Suprapubic skin (tissue), 4 donors: ENCODE measurements around the gene FAM72D. TPM values are rescaled to one million over a fixed set of nuclear protein-coding genes. Genes with fewer than 3 reads are reported as not detected.
A peak's percentile ranks its signal among the peaks of the same experiment; 100 is the strongest.
"Not testable (repeated sequence)": the region's sequence is repeated elsewhere in the genome, so short reads cannot be mapped to it uniquely, and the experiment has no call there.

ENCODE experiments used
- DNase-seq, 2 donors: peaks; one replicate each; pipeline ENCODE4 v3.0.0-alpha.2; 2019; ENCODE audit warnings: low spot score in 2 of 2
- H3K27ac ChIP-seq: fragments of 200-600 bp; sonication (generic); one replicate; pipeline ENCODE4 v1.5.1; 2019
- H3K27me3 ChIP-seq: fragments of 200-600 bp; sonication (generic); one replicate; pipeline ENCODE4 v1.5.1; 2019
- H3K36me3 ChIP-seq: fragments of 200-600 bp; sonication (generic); one replicate; pipeline ENCODE4 v1.5.1; 2019
- H3K4me1 ChIP-seq: fragments of 200-600 bp; sonication (generic); one replicate; pipeline ENCODE4 v1.5.1; 2019
- H3K4me3 ChIP-seq: fragments of 200-600 bp; sonication (generic); one replicate; pipeline ENCODE4 v1.5.1; 2019; ENCODE audit warnings: mild to moderate bottlenecking
- H3K9me3 ChIP-seq: fragments of 200-600 bp; sonication (generic); one replicate; pipeline ENCODE4 v1.5.1; 2019
- WGBS: methylation state at CpG from one replicate; pipeline ENCODE4 v1.1.5; 2018; 5-methylcytosine and 5-hydroxymethylcytosine counted together
- total RNA-seq, 4 donors: library from RNA; depleted of rRNA; stranded (reverse); fragments of >200 nt; gene quantifications; one replicate each; pipeline ENCODE4 v1.1.0, GENCODE V29; 2016

Gene FAM72D
- total RNA-seq, 4 donors from 2014 or later: 0.47 to 1.3 (median 0.58) TPM

GRCh38 chr1:145155421-145155820, 59.6 kb downstream of the FAM72D start:
- H3K9me3 ChIP-seq, DNase-seq, H3K36me3 ChIP-seq, H3K27me3 ChIP-seq, H3K27ac ChIP-seq, H3K4me3 ChIP-seq, H3K4me1 ChIP-seq: not testable (repeated sequence)
- WGBS: no CpG with 5 or more reads among the region's 4 CpGs

- H3K36me3 ChIP-seq, H3K4me3 ChIP-seq, DNase-seq, H3K27me3 ChIP-seq, H3K9me3 ChIP-seq, H3K4me1 ChIP-seq, H3K27ac ChIP-seq: not testable (repeated sequence)
- 20% methylated on average over 2 of the region's 5 CpGs for WGBS
These were observed 60.1 kb downstream of the FAM72D start for GRCh38 chr1:145155873-145156272.

GRCh38 chr1:145156891-145157610, 61.3 kb downstream of the FAM72D start:
- not testable (repeated sequence) for H3K4me1 ChIP-seq, H3K27ac ChIP-seq, DNase-seq, H3K27me3 ChIP-seq, H3K36me3 ChIP-seq, H3K9me3 ChIP-seq
- peak overlapping the region; percentile 20 for H3K4me3 ChIP-seq
- WGBS: 15% methylated on average over 18 of the region's 26 CpGs

- H3K4me1 ChIP-seq, H3K9me3 ChIP-seq, DNase-seq, H3K4me3 ChIP-seq, H3K27me3 ChIP-seq, H3K36me3 ChIP-seq, H3K27ac ChIP-seq: not testable (repeated sequence)
- WGBS: no CpG with 5 or more reads among the region's 14 CpGs
These were observed 61.9 kb downstream of the FAM72D start for GRCh38 chr1:145157715-145158114.

GRCh38 chr1:145161046-145161752, 65.4 kb downstream of the FAM72D start:
- not testable (repeated sequence) for H3K27me3 ChIP-seq, DNase-seq, H3K4me1 ChIP-seq, H3K36me3 ChIP-seq, H3K9me3 ChIP-seq, H3K4me3 ChIP-seq, H3K27ac ChIP-seq
- no CpG with 5 or more reads among the region's 26 CpGs for WGBS

Other genes with a start within 250 kb of the FAM72D start
- gene SRGAP2B, start 646 bp upstream of the FAM72D start, total RNA-seq: 10 to 100 TPM; 21.7 to 42.6 (median 33.2) TPM
- not detected for gene PPIAL4D, start 146.2 kb downstream of the FAM72D start, total RNA-seq